ENCODE data around the gene GALNT8.
A peak's percentile ranks its signal among the peaks of the same experiment; 100 is the strongest.

Gene GALNT8

DNA sequence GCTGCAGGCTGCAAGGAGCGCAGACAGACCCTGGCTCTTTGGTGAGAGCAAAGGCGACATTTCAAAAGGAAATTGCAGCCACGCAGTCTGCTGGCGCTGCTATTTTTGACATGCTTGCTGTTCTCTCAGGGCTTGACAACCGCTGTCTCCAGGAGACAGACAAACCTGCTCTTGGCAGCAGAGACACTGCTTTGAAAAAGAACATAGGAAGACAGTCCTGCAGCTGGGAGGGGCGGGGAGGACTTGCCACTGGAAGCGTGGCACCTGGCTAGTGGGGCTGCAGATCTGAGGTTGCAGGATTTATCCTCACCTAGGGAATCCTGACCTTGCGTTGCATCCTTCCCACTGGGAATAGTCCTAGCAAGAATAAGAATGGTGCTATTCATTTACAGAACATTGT, 97.7 kb downstream of the GALNT8 start:
- TF ChIP-seq, protein P1, sequence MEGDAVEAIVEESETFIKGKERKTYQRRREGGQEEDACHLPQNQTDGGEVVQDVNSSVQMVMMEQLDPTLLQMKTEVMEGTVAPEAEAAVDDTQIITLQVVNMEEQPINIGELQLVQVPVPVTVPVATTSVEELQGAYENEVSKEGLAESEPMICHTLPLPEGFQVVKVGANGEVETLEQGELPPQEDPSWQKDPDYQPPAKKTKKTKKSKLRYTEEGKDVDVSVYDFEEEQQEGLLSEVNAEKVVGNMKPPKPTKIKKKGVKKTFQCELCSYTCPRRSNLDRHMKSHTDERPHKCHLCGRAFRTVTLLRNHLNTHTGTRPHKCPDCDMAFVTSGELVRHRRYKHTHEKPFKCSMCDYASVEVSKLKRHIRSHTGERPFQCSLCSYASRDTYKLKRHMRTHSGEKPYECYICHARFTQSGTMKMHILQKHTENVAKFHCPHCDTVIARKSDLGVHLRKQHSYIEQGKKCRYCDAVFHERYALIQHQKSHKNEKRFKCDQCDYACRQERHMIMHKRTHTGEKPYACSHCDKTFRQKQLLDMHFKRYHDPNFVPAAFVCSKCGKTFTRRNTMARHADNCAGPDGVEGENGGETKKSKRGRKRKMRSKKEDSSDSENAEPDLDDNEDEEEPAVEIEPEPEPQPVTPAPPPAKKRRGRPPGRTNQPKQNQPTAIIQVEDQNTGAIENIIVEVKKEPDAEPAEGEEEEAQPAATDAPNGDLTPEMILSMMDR (IDR thresholded peaks at IDR 0.05; ENCODE audit: borderline replicate concordance, control extremely low read depth, extremely low read depth, insufficient read depth, missing control alignments), result no peak
- DNase-seq (ENCODE audit: low spot score), result no peak
- in situ Hi-C loops (cut with MboI; ENCODE audit: low sequenced_read_pairs, unreplicated experiment), result no loop called here

- in situ Hi-C loops (cut with MboI; ENCODE audit: low sequenced_read_pairs, unreplicated experiment), result no loop called here
- TF ChIP-seq, protein P1 (IDR thresholded peaks at IDR 0.05; ENCODE audit: borderline replicate concordance, control extremely low read depth, extremely low read depth, insufficient read depth, missing control alignments), result no peak
- peak; percentile 50 for DNase-seq (ENCODE audit: low spot score)
These were observed 99.5 kb downstream of the GALNT8 start for GRCh38 chr12:4819654-4820053.

DNA sequence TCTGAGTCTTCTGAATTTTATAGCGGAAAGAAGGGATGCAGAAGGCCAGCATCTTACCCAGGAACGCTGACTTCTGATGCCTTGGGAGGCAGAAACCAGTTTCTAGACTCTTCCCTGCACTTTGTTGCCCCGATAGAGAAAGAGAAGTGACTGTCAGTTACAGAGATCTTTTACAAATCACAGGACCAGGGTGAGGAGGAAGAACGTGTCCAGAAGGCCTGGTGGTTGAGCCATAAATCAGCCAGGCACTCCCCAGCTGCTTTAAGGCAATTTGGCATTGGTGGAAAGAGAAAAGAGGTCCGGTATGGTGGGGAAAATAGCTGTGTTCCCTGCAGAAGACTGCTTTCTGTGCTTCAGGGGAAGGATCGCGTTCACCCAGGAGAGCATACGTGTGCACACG, 100.8 kb downstream of the GALNT8 start:
- in situ Hi-C loops (cut with MboI; ENCODE audit: low sequenced_read_pairs, unreplicated experiment), result no loop called here
- TF ChIP-seq, protein P1 (IDR thresholded peaks at IDR 0.05; ENCODE audit: borderline replicate concordance, control extremely low read depth, extremely low read depth, insufficient read depth, missing control alignments), result no peak
- DNase-seq (ENCODE audit: low spot score), result no peak
